GM12874 (cell line): ENCODE results near the gene TMEM69.

Experiments
- TF ChIP-seq, protein P1 (sequence below): IDR thresholded peaks from 2 replicates; pipeline ENCODE4 v1.5.1; 2011; ENCODE audit warnings: low read depth, mild to moderate bottlenecking, control low read depth, low read length, moderate library complexity; ENCODE audit not compliant: insufficient read depth

Gene TMEM69

DNA sequence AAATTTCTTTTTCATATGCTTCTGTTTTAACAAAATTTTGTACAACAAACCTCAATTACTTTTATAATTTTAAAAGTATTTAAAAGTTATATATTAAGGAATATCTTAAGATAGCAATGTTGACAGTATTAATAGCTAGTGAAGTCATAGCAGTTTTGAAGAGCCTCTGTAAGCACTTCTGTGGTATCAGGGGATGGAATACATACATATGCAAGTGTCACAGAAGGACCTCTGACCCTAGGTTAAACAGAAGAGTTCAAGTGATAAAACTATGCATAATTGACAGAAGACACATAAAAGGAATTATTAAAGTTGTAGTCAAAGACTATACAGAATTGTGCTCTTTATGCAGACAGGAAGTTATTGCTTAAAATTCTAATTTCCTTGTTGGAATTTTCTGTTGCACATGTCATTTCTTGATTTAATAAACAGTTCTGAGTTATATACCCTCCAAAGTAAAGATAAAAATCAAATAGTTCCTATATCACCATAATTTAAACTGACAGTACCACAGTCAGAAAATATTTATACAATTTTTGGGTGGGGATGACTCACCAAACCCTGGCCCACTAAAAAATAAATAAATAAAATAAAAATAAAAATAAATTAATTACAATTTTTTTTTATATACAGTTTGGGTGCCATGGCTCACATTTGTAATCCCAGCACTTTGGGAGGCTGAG is 35.4 kb downstream of the TMEM69 start:
- TF ChIP-seq, protein P1, sequence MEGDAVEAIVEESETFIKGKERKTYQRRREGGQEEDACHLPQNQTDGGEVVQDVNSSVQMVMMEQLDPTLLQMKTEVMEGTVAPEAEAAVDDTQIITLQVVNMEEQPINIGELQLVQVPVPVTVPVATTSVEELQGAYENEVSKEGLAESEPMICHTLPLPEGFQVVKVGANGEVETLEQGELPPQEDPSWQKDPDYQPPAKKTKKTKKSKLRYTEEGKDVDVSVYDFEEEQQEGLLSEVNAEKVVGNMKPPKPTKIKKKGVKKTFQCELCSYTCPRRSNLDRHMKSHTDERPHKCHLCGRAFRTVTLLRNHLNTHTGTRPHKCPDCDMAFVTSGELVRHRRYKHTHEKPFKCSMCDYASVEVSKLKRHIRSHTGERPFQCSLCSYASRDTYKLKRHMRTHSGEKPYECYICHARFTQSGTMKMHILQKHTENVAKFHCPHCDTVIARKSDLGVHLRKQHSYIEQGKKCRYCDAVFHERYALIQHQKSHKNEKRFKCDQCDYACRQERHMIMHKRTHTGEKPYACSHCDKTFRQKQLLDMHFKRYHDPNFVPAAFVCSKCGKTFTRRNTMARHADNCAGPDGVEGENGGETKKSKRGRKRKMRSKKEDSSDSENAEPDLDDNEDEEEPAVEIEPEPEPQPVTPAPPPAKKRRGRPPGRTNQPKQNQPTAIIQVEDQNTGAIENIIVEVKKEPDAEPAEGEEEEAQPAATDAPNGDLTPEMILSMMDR: no peak

DNA sequence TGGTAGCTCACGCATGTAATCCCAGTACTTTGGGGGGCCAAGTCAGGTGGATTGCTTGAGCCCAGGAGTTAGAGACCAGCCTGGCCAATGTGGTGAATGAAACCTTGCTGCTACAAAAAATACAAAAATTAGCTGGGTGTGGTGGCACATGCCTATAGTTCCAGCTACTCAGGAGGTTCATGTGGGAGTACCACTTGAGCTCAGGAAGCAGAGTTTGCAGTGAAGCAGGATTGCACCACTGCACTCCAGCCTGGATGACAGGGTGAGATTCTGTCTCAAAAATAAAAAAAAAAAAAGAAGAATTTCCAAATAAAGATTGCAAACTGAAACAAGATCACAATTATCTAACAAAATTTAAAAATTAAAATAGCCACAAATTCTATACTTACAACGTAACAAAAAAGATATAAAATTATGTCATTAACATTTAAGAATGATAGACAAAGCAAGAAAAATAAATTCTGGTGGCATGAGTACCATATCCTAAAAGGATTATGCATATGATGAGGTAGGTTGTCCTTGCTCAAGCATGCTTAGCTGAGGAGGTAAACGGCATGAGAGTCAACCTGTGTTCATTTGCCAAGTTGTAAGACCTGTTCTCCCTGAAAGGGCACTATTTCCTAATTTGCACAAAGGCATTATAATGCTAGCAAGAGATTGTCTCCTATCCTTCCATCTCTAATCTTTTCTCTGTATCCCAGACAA is 42.2 kb downstream of the TMEM69 start:
- TF ChIP-seq, protein P1: no peak

DNA sequence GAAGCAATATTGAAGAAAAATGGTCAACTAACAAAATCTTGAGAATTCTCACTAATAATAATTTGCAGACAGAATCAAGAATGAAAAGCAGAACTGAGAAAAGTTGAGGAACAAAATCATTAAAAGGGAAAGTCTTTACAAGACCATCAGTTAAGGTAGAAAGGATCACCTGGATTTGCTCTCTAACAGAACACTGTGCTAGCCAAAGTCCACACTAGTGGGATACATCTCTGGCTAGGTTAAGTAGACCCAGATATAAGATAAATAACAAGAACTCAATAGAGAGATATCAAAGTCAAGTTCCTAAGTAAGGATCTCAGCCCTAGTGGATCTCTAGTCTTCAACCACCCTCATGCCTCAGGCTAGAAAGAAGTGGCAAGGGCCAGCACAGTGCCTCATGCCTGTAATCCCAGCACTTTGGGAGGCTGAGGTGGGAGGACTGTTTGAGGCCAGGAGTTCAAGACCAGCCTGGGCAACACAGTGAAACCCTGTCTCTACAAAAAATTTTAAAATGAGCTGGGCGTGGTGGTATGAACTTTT is 42.9 kb downstream of the TMEM69 start:
- TF ChIP-seq, protein P1: no peak

DNA sequence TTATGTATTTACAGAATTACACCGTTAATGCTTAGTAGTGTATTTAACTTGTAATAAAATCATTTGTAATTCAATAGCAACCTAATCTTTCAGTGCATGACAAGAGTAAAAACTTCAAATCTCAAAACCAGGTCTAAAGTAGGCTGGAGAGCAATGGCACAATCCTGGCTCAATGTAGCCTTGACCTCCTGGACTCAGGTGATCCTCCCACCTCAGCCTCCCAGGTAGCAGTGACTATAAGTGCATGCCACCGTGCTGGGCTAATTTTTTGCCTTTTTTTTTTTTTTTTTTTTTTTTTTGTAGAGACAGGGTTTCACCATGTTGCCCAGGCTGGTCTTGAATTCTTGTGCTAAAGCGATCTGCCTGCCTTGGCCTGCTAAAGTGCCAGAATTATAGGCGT is 51.2 kb downstream of the TMEM69 start:
- TF ChIP-seq, protein P1: no peak
